ENCODE measurements around the gene DPH5.

DNA sequence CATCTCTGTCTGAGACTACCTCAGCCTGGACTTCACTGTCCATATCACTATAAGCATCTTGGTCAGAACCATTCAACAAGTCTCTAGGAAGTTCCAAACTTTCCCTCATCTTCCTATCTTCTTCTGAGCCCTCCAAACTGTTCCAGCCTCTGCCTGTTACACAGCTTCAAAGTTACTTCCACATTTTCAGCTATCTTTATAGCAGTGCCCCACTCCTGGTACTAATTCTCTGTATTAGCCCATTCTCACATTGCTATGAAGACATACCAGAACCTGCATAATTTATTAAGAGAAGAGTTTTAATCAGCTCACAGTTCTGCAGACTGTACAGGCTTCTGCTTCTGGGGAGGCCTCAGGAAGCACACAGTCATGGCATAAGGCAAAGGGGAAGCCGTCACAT lies 15.7 kb upstream of the DPH5 start:
- TF ChIP-seq ZNF274 (IDR thresholded peaks at IDR 0.05; ENCODE audit: low read depth, low read length) (no peak), YY1 (IDR thresholded peaks at IDR 0.05; ENCODE audit: insufficient read depth, insufficient read length) (no peak)

Data from NT2/D1 (cell line).